ENCODE measurements around the gene DNASE1. TPM values are rescaled to one million over a fixed set of nuclear protein-coding genes. Genes with fewer than 3 reads are reported as not detected.

DNASE1 gene
- total RNA-seq, 1 donor from 2014 or later = 22.8 TPM

- H3K9ac ChIP-seq = no peak overlapping the region
- H3K27ac Mint-ChIP-seq = peak overlapping the region; percentile 99
- H3K79me2 ChIP-seq (ENCODE audit: low read depth) = no peaks in the 10 kb centered on the region
- H2AFZ ChIP-seq (replicated peaks) = no peak overlapping the region
- no peaks in the 10 kb centered on the region for H3K36me3 ChIP-seq
- H3K9me3 Mint-ChIP-seq = no peaks in the 10 kb centered on the region
- H3K36me3 Mint-ChIP-seq = peaks cover 15% of the 10 kb centered on the region
- peaks cover 23% of the 10 kb centered on the region for H3K4me1 ChIP-seq
- no peaks in the 10 kb centered on the region for H3K9me3 ChIP-seq (ENCODE audit: low read depth)
- DNase-seq (ENCODE audit: low spot score) = no peak
- H3F3A ChIP-seq (ENCODE audit: low read depth) = peaks cover 27% of the 10 kb centered on the region
- peaks cover 12% of the 10 kb centered on the region for H3K27me3 Mint-ChIP-seq (ENCODE audit: insufficient read depth, low read depth)
- H3K27ac ChIP-seq = peak overlapping the region; percentile 91
- H3K4me3 ChIP-seq = no peak overlapping the region
- H3K4me2 ChIP-seq = peak overlapping the region; percentile 71
- H4K20me1 ChIP-seq (ENCODE audit: low read depth) = peaks cover 18% of the 10 kb centered on the region
- TF ChIP-seq EZH2 (IDR thresholded peaks at IDR 0.05) (no peak), EZH2phosphoT487 (IDR thresholded peaks at IDR 0.05) (no peak), CTCF (IDR thresholded peaks at IDR 0.05) (no peak)
- peaks cover 42% of the 10 kb centered on the region for H3K4me1 Mint-ChIP-seq
- H3K4me3 Mint-ChIP-seq = peak overlapping the region; percentile 76
- H3K27me3 ChIP-seq = no peaks in the 10 kb centered on the region
Measured at GRCh38 chr16:3646348-3646920, 8.1 kb upstream of the DNASE1 start.

- H3K27ac ChIP-seq = no peak overlapping the region
- no peak overlapping the region for H3K27ac Mint-ChIP-seq
- TF ChIP-seq CTCF (IDR thresholded peaks at IDR 0.05) (no peak), EZH2phosphoT487 (IDR thresholded peaks at IDR 0.05) (no peak), EZH2 (IDR thresholded peaks at IDR 0.05) (no peak)
Measured at GRCh38 chr16:3650631-3651265, 3.7 kb upstream of the DNASE1 start.

DNA sequence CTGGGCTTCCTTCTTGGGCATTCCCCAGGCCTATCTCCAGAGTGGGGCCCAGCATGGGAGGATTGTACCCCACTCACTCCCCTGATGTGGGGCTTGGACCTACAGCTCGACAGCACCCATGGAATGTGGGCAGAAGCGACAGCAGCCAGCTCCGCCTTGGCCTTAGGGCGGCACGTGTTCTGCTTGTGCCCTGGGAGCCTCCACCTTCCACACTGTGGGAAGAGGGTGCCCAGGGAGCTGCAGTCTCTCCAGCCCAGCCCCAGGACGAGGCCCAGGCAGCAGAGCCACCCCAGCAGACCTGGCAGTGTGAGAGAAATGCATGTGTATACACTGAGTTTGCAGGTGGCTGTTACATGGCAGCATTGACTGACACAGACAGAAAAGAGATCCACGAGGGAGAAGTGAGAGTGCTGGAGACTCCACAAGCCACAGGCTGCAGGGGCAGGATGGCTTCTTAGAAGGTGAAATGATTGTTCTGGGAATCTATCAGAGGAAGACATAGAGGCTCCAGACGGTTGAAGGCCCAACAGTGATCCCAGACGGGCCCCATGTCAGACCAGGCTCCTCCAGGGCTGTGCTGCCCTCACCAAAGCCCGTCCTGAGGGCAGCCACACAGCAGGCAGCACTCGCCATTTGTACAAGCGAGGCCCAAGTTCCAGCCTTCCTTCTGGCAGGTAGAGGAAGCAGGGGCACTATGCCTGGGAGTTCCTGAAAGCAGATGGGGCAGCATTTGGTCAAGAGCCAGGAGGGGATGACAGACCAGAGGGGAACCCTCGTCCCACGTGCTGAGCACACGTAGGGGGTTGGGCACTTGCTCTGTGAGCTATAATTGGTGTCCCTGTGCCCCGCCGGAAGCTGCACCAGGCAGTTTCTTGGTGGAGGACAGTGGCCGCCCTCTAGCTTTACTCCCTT is 2.8 kb upstream of the DNASE1 start:
- no peak overlapping the region for H3K4me3 Mint-ChIP-seq
- DNase-seq (ENCODE audit: low spot score) = no peak

More at GRCh38 chr16:3650631-3651265, 3.7 kb upstream of the DNASE1 start:
- H3K9me3 Mint-ChIP-seq = no peaks in the 10 kb centered on the region
- H4K20me1 ChIP-seq (ENCODE audit: low read depth) = peaks cover 27% of the 10 kb centered on the region
- no peaks in the 10 kb centered on the region for H3K9me3 ChIP-seq (ENCODE audit: low read depth)
- H2AFZ ChIP-seq (replicated peaks) = no peak overlapping the region
- peaks cover 23% of the 10 kb centered on the region for H3K4me1 Mint-ChIP-seq
- H3K4me3 ChIP-seq = no peak overlapping the region
- peaks cover 12% of the 10 kb centered on the region for H3K27me3 Mint-ChIP-seq (ENCODE audit: insufficient read depth, low read depth)
- peaks cover 13% of the 10 kb centered on the region for H3F3A ChIP-seq (ENCODE audit: low read depth)
- H3K4me3 Mint-ChIP-seq = no peak overlapping the region
- H3K36me3 Mint-ChIP-seq = peaks cover 17% of the 10 kb centered on the region
- H3K4me2 ChIP-seq = no peak overlapping the region
- DNase-seq (ENCODE audit: low spot score) = no peak
- no peaks in the 10 kb centered on the region for H3K36me3 ChIP-seq
- no peak overlapping the region for H3K9ac ChIP-seq
- H3K4me1 ChIP-seq = peaks cover 12% of the 10 kb centered on the region
- no peaks in the 10 kb centered on the region for H3K27me3 ChIP-seq
- H3K79me2 ChIP-seq (ENCODE audit: low read depth) = no peaks in the 10 kb centered on the region

More for the DNA sequence above, 2.8 kb upstream of the DNASE1 start:
- Mint-ChIP-seq H3K9me3 (no peaks in the 10 kb centered on the region), H3K36me3 (peaks cover 17% of the 10 kb centered on the region), H3K27me3 (ENCODE audit: insufficient read depth, low read depth) (peaks cover 6% of the 10 kb centered on the region), H3K27ac (peak overlapping the region; percentile 48), H3K4me1 (peaks cover 13% of the 10 kb centered on the region)
- Histone ChIP-seq H2AFZ (replicated peaks) (no peak overlapping the region), H3K4me3 (no peak overlapping the region), H3K4me2 (no peak overlapping the region), H3K9ac (no peak overlapping the region), H3K4me1 (peaks cover 2% of the 10 kb centered on the region), H3K9me3 (ENCODE audit: low read depth) (no peaks in the 10 kb centered on the region), H3K27ac (no peak overlapping the region), H4K20me1 (ENCODE audit: low read depth) (peaks cover 20% of the 10 kb centered on the region), H3K27me3 (no peaks in the 10 kb centered on the region), H3K79me2 (ENCODE audit: low read depth) (no peaks in the 10 kb centered on the region), H3F3A (ENCODE audit: low read depth) (peaks cover 4% of the 10 kb centered on the region), H3K36me3 (no peaks in the 10 kb centered on the region)
- no peak for TF ChIP-seq EZH2phosphoT487 (IDR thresholded peaks at IDR 0.05)
- no peak for TF ChIP-seq EZH2 (IDR thresholded peaks at IDR 0.05)
- TF ChIP-seq CTCF (IDR thresholded peaks at IDR 0.05) = no peak

Data from neural progenitor cell (in vitro differentiated cells).